Esophagus muscularis mucosa (tissue), 4 donors: Measurements from ENCODE around the gene TLCD2. TPM values are rescaled to one million over a fixed set of nuclear protein-coding genes. Genes with fewer than 3 reads are reported as not detected.
A peak's percentile ranks its signal among the peaks of the same experiment; 100 is the strongest.
"Not testable (repeated sequence)": the region's sequence is repeated elsewhere in the genome, so short reads cannot be mapped to it uniquely, and the experiment has no call there.

Source experiments
- DNase-seq: peaks from one replicate; pipeline ENCODE4 v3.0.0-alpha.2; 2017; ENCODE audit errors: extremely low spot score
- H3K27ac ChIP-seq, 4 donors: fragments of 200-600 bp; sonication (generic); replicated peaks in 1 of 4; 1 replicate in 3 of 4; 2 replicates in 1 of 4; pipeline ENCODE4 v1.5.1; 2016 to 2019; ENCODE audit warnings: mild to moderate bottlenecking in 1 of 4
- H3K27me3 ChIP-seq, 4 donors: fragments of 200-600 bp; sonication (generic); one replicate each; pipeline versions ENCODE4 v1.5.1 to v1.6.0; 2016 to 2019
- H3K36me3 ChIP-seq, 4 donors: fragments of 200-600 bp; sonication (generic); one replicate each; pipeline ENCODE4 v1.5.1; 2016 to 2019
- H3K4me1 ChIP-seq, 4 donors: fragments of 200-600 bp; sonication (generic); one replicate each; pipeline ENCODE4 v1.5.1; 2016 to 2019
- H3K4me3 ChIP-seq, 4 donors: fragments of 200-600 bp; sonication (generic); 1 replicate in 2 of 4; 2 replicates in 2 of 4; pipeline ENCODE4 v1.5.1; 2016 to 2019; ENCODE audit warnings: mild to moderate bottlenecking in 4 of 4, moderate library complexity in 1 of 4
- H3K9me3 ChIP-seq, 4 donors: fragments of 200-600 bp; sonication (generic); 1 replicate in 3 of 4; 2 replicates in 1 of 4; pipeline ENCODE4 v1.5.1; 2016 to 2019
- CTCF ChIP-seq, 3 experiments: fragments of 200-600 bp in 2 of 3; fragments of 450-650 bp in 1 of 3; sonication (generic) in 2 of 3; IDR thresholded peaks; one replicate each; pipeline ENCODE4 v1.5.1; 2017 to 2019; ENCODE audit warnings: antibody characterized with exemption in 3 of 3, mild to moderate bottlenecking in 2 of 3, moderate library complexity in 1 of 3
- EP300 ChIP-seq: sonication (generic); formaldehyde crosslinking; IDR thresholded peaks from one replicate; pipeline ENCODE4 v1.6.1; 2017; ENCODE audit warnings: antibody characterized with exemption
- POLR2A ChIP-seq: fragments of 450-650 bp; IDR thresholded peaks from one replicate; pipeline ENCODE4 v1.6.1; 2017; ENCODE audit warnings: antibody characterized with exemption, moderate library complexity, mild to moderate bottlenecking, low read depth
- POLR2AphosphoS5 ChIP-seq, 2 donors: sonication (generic); formaldehyde crosslinking; IDR thresholded peaks; one replicate each; pipeline ENCODE4 v1.6.1; 2017; ENCODE audit warnings: antibody characterized with exemption in 2 of 2
- WGBS: methylation state at CpG from one replicate; pipeline ENCODE4 v1.1.5; 2018; 5-methylcytosine and 5-hydroxymethylcytosine counted together
- intact Hi-C: fragments of 100-400 bp; cut with DNase I; formaldehyde crosslinking; loops from one replicate; pipeline ENCODE4 v1.15.1; 2023
- total RNA-seq, 4 donors: library from RNA; depleted of rRNA; stranded (reverse); fragments of >200 nt; gene quantifications; one replicate each; pipeline versions ENCODE4 v1.1.0 to v1.2.1, GENCODE V29; 2016

The TLCD2 gene
- total RNA-seq, 4 donors from 2014 or later = 4.6 to 7.7 (median 5.5) TPM

- TF ChIP-seq EP300 = no peak
- no peak for TF ChIP-seq POLR2AphosphoS5 (IDR thresholded peaks at IDR 0.05)
- no peak for TF ChIP-seq CTCF (IDR thresholded peaks at IDR 0.05)
- TF ChIP-seq POLR2A = no peak
- Histone ChIP-seq H3K9me3 (no peaks in the 10 kb centered on the region), H3K4me1 (peaks cover 47 to 58% (median 55%) of the 10 kb centered on the region in 4 donors), H3K27ac (peak overlapping the region; percentile 75 to 99 (median 83)), H3K27me3 (no peaks in the 10 kb centered on the region), H3K4me3 (peak overlapping the region; percentile 68 to 84 (median 80)), H3K36me3 (peaks cover 19 to 49% (median 29%) of the 10 kb centered on the region in 4 donors)
- intact Hi-C loops = no loop called here
- 18% methylated on average over 9 of the region's 16 CpGs for WGBS
- no peak for DNase-seq
Measured at GRCh38 chr17:1709403-1709951, 700 bp downstream of the TLCD2 start.

- Histone ChIP-seq H3K4me1 (peaks cover 44 to 52% (median 49%) of the 10 kb centered on the region in 4 donors), H3K36me3 (peaks cover 19 to 43% (median 25%) of the 10 kb centered on the region in 4 donors)
- H3K27ac ChIP-seq, intact Hi-C loops, H3K27me3 ChIP-seq, DNase-seq, H3K9me3 ChIP-seq, H3K4me3 ChIP-seq: not testable (repeated sequence)
- 93% methylated on average over 10 of the region's 10 CpGs for WGBS
Measured at GRCh38 chr17:1708791-1709346, 1.3 kb downstream of the TLCD2 start.

- no peak for DNase-seq
Measured at GRCh38 chr17:1707107-1707506, 3.1 kb downstream of the TLCD2 start.

GRCh38 chr17:1705004-1705403, 5.2 kb downstream of the TLCD2 start:
- Histone ChIP-seq H3K27me3 (no peaks in the 10 kb centered on the region), H3K9me3 (no peaks in the 10 kb centered on the region), H3K4me3 (no peak overlapping the region), H3K27ac (no peak overlapping the region), H3K36me3 (peaks cover 0 to 11% (median 2%) of the 10 kb centered on the region in 4 donors), H3K4me1 (peaks cover 9 to 16% (median 12%) of the 10 kb centered on the region in 4 donors)
- no peak for DNase-seq
- 80% methylated on average over 7 of the region's 7 CpGs for WGBS
- TF ChIP-seq POLR2A (no peak), POLR2AphosphoS5 (IDR thresholded peaks at IDR 0.05) (no peak), EP300 (no peak), CTCF (IDR thresholded peaks at IDR 0.05) (no peak)
- intact Hi-C loops = no loop called here

More at GRCh38 chr17:1707107-1707506, 3.1 kb downstream of the TLCD2 start:
- Histone ChIP-seq H3K4me3 (no peak overlapping the region), H3K27ac (no peak overlapping the region), H3K9me3 (no peaks in the 10 kb centered on the region), H3K4me1 (peaks cover 26 to 35% (median 31%) of the 10 kb centered on the region in 4 donors), H3K27me3 (no peaks in the 10 kb centered on the region), H3K36me3 (peaks cover 5 to 26% (median 8%) of the 10 kb centered on the region in 4 donors)
- TF ChIP-seq POLR2A (no peak), EP300 (no peak), POLR2AphosphoS5 (IDR thresholded peaks at IDR 0.05) (no peak), CTCF (IDR thresholded peaks at IDR 0.05) (no peak)
- 87% methylated on average over 5 of the region's 5 CpGs for WGBS
- intact Hi-C loops = no loop called here

- Histone ChIP-seq H3K27me3 (no peaks in the 10 kb centered on the region), H3K36me3 (peaks cover 0 to 10% (median 2%) of the 10 kb centered on the region in 4 donors), H3K4me1 (no peaks in the 10 kb centered on the region), H3K4me3 (no peak overlapping the region), H3K9me3 (no peaks in the 10 kb centered on the region), H3K27ac (no peak overlapping the region)
- 39% methylated on average over 4 of the region's 4 CpGs for WGBS
- DNase-seq = no peak
- TF ChIP-seq CTCF (IDR thresholded peaks at IDR 0.05) (no peak), POLR2AphosphoS5 (IDR thresholded peaks at IDR 0.05) (no peak), POLR2A (no peak), EP300 (no peak)
- intact Hi-C loops = no loop called here
Measured at GRCh38 chr17:1703063-1703462, 7.1 kb downstream of the TLCD2 start.

GRCh38 chr17:1699891-1700290, 10.3 kb downstream of the TLCD2 start:
- H3K4me3 ChIP-seq, H3K4me1 ChIP-seq, intact Hi-C loops, H3K36me3 ChIP-seq, H3K27me3 ChIP-seq, H3K27ac ChIP-seq, DNase-seq, H3K9me3 ChIP-seq: not testable (repeated sequence)
- WGBS = 92% methylated on average over 4 of the region's 5 CpGs
